ENCODE results near the gene NDUFS2.
"Not testable (repeated sequence)": the region's sequence is repeated elsewhere in the genome, so short reads cannot be mapped to it uniquely, and the experiment has no call there.

NDUFS2 gene

GRCh38 chr1:161220002-161220401 is 17.8 kb downstream of the NDUFS2 start:
- no peak for DNase-seq (ENCODE audit: low read depth)

- DNase-seq (ENCODE audit: low read depth), result no peak
These were observed 20.2 kb downstream of the NDUFS2 start for GRCh38 chr1:161222175-161223019.

GRCh38 chr1:161223805-161224694 is 21.9 kb downstream of the NDUFS2 start:
- DNase-seq (ENCODE audit: low read depth), result no peak

GRCh38 chr1:161224695-161225087 is 22.5 kb downstream of the NDUFS2 start:
- DNase-seq (ENCODE audit: low read depth), result not testable (repeated sequence)

- DNase-seq (ENCODE audit: low read depth), result no peak
These were observed 23.0 kb downstream of the NDUFS2 start for GRCh38 chr1:161225178-161225533.

GRCh38 chr1:161225534-161226319 is 23.6 kb downstream of the NDUFS2 start, which contains the start of gene TOMM40L:
TOMM40L (plus strand) TSS chr1:161226060; CDS start chr1:161226490, 430 bp downstream.
- peak; percentile 100 for DNase-seq (ENCODE audit: low read depth)

GRCh38 chr1:161226320-161226711 is 24.1 kb downstream of the NDUFS2 start:
- no peak for DNase-seq (ENCODE audit: low read depth)

- DNase-seq (ENCODE audit: low read depth), result no peak
These were observed 24.6 kb downstream of the NDUFS2 start for GRCh38 chr1:161226759-161227158.

GRCh38 chr1:161227196-161227871 is 25.2 kb downstream of the NDUFS2 start:
- DNase-seq (ENCODE audit: low read depth), result peak; percentile 68

GRCh38 chr1:161228032-161228431 is 25.9 kb downstream of the NDUFS2 start:
- DNase-seq (ENCODE audit: low read depth), result no peak

GRCh38 chr1:161229896-161230295 is 27.7 kb downstream of the NDUFS2 start:
- DNase-seq (ENCODE audit: low read depth), result no peak

GRCh38 chr1:161230762-161231161 is 28.6 kb downstream of the NDUFS2 start:
- no peak for DNase-seq (ENCODE audit: low read depth)

GRCh38 chr1:161233102-161233501 is 30.9 kb downstream of the NDUFS2 start:
- DNase-seq (ENCODE audit: low read depth), result no peak

- DNase-seq (ENCODE audit: low read depth), result no peak
These were observed 34.0 kb downstream of the NDUFS2 start for GRCh38 chr1:161235957-161236775.

- DNase-seq (ENCODE audit: low read depth), result no peak
These were observed 35.9 kb downstream of the NDUFS2 start, which contains the start of gene NR1I3 for GRCh38 chr1:161238039-161238473. NR1I3 (minus strand) TSS chr1:161238203; CDS start chr1:161236565, 1,638 bp downstream.

GRCh38 chr1:161241682-161242081 is 39.5 kb downstream of the NDUFS2 start:
- no peak for DNase-seq (ENCODE audit: low read depth)

- DNase-seq (ENCODE audit: low read depth), result no peak
These were observed 40.1 kb downstream of the NDUFS2 start for GRCh38 chr1:161242313-161242712.

GRCh38 chr1:161244888-161245287 is 42.7 kb downstream of the NDUFS2 start:
- no peak for DNase-seq (ENCODE audit: low read depth)

GRCh38 chr1:161250100-161250499 is 47.9 kb downstream of the NDUFS2 start:
- not testable (repeated sequence) for DNase-seq (ENCODE audit: low read depth)

- no peak for DNase-seq (ENCODE audit: low read depth)
These were observed 48.7 kb downstream of the NDUFS2 start for GRCh38 chr1:161250829-161251228.
